Measurements from ENCODE around the gene MAMDC2.

Gene MAMDC2

DNA sequence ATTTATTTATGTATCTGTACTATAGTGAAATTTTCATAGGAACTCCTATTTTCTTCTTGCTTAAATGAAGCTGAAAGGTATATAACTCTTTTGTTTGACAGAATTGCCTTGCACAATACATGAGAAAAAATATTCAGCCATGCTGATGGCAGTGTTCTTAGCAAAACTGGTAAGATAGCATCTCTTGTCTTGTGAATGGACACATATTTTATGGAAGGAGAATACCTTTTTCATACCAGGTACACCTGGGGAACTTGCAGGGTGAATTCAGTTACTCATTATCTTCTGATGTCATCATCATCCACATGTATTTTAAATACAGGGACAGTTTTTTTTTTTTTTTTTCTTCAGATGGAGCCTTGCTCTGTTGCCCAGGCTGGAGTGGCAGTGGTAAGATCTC lies 49.4 kb downstream of the MAMDC2 start:
- no peak for DNase-seq (ENCODE audit: low read depth, low spot score)
- Histone ChIP-seq H3K9me3 (ENCODE audit: low read depth, low read length) (no peaks in the 10 kb centered on the region), H3K27ac (no peak overlapping the region)

DNA sequence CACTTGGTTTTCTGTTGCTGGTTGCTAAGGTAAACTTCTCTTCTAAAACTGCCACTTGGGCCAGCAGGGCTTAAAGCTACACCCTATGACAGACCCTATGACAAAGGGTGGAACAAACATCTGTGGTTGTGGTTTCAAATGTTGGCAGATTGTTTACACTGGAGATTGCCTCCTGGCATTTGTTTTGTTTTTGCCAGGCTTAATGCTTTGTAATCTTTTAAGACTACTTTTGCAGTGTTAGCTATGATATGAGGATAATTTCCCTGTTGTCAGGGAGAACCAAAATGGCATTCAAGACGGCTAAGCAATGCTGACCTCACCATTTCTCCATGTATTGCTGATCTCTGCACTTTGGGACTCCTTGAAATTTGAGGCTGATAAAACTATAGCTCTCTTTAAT lies 50.3 kb downstream of the MAMDC2 start:
- H3K9ac ChIP-seq (ENCODE audit: insufficient read length) = no peak overlapping the region
- no peak for TF ChIP-seq POLR2AphosphoS5 (IDR thresholded peaks at IDR 0.05; ENCODE audit: borderline replicate concordance, low read depth, low read length)
- TF ChIP-seq EZH2 (IDR thresholded peaks at IDR 0.05) = no peak
- TF ChIP-seq FOXP2 (optimal IDR thresholded peaks at IDR 0.05; ENCODE audit: control extremely low read depth, extremely low read length, insufficient read depth) = no peak
- no peaks in the 10 kb centered on the region for H3K36me3 ChIP-seq (ENCODE audit: insufficient read depth, low read length)
- no peak overlapping the region for H3K4me3 ChIP-seq
- no peak overlapping the region for H3K27ac ChIP-seq
- DNase-seq (ENCODE audit: low read depth, low spot score) = no peak
- H3K9me3 ChIP-seq (ENCODE audit: low read depth, low read length) = no peaks in the 10 kb centered on the region

More for the DNA sequence above, 49.4 kb downstream of the MAMDC2 start:
- TF ChIP-seq EZH2 (IDR thresholded peaks at IDR 0.05) (no peak), FOXP2 (optimal IDR thresholded peaks at IDR 0.05; ENCODE audit: control extremely low read depth, extremely low read length, insufficient read depth) (no peak), POLR2AphosphoS5 (IDR thresholded peaks at IDR 0.05; ENCODE audit: borderline replicate concordance, low read depth, low read length) (no peak)
- no peak overlapping the region for H3K9ac ChIP-seq (ENCODE audit: insufficient read length)
- H3K36me3 ChIP-seq (ENCODE audit: insufficient read depth, low read length) = no peaks in the 10 kb centered on the region
- no peak overlapping the region for H3K4me3 ChIP-seq

DNA sequence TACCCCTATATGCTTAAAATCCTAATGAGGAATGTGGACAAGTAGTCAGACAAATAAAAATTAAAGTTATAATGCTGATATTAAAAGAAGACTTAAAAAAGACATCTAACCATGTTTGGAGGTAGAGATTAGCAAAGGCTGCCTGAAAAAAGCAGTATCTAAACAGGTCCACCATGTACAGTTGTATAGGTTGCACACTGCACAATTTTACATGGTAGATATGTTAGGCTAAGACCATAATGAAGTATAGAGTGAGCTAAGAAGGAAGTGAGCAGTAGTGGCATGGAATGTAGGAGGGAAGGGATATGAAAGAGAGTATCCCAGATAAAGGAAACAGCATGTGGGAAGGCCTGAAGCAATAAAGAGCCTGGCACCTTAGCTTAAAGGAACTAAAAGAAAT lies 51.1 kb downstream of the MAMDC2 start:
- no peak overlapping the region for H3K4me3 ChIP-seq
- no peak overlapping the region for H3K9ac ChIP-seq (ENCODE audit: insufficient read length)
- H3K36me3 ChIP-seq (ENCODE audit: insufficient read depth, low read length) = no peaks in the 10 kb centered on the region
- no peak for DNase-seq (ENCODE audit: low read depth, low spot score)
- H3K27ac ChIP-seq = no peak overlapping the region
- no peaks in the 10 kb centered on the region for H3K9me3 ChIP-seq (ENCODE audit: low read depth, low read length)
- TF ChIP-seq EZH2 (IDR thresholded peaks at IDR 0.05) (no peak), POLR2AphosphoS5 (IDR thresholded peaks at IDR 0.05; ENCODE audit: borderline replicate concordance, low read depth, low read length) (no peak), FOXP2 (optimal IDR thresholded peaks at IDR 0.05; ENCODE audit: control extremely low read depth, extremely low read length, insufficient read depth) (no peak)

DNA sequence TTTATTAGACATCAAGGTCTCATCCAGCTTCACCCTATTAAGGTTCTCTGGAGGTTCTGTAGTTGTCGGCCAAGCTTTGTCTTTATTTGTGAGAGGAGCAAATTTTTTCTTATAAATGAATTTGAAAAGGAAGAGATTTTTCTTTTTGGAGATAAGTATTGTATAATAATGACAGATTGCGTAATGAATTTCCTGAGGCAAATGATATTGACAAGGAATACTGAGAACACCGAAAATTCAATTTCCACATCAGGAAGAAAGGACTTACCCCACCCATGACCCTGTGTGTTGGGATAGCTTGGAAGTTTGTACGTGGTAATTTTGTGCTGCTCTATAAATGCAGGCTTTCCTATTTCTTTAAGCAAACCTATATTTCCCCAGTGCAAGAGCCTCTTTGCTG lies 53.5 kb downstream of the MAMDC2 start:
- Histone ChIP-seq H3K4me3 (no peak overlapping the region), H3K27ac (no peak overlapping the region), H3K9ac (ENCODE audit: insufficient read length) (no peak overlapping the region), H3K36me3 (ENCODE audit: insufficient read depth, low read length) (no peaks in the 10 kb centered on the region), H3K9me3 (ENCODE audit: low read depth, low read length) (no peaks in the 10 kb centered on the region)
- TF ChIP-seq EZH2 (IDR thresholded peaks at IDR 0.05) (no peak), FOXP2 (optimal IDR thresholded peaks at IDR 0.05; ENCODE audit: control extremely low read depth, extremely low read length, insufficient read depth) (no peak), POLR2AphosphoS5 (IDR thresholded peaks at IDR 0.05; ENCODE audit: borderline replicate concordance, low read depth, low read length) (no peak)
- DNase-seq (ENCODE audit: low read depth, low spot score) = no peak

DNA sequence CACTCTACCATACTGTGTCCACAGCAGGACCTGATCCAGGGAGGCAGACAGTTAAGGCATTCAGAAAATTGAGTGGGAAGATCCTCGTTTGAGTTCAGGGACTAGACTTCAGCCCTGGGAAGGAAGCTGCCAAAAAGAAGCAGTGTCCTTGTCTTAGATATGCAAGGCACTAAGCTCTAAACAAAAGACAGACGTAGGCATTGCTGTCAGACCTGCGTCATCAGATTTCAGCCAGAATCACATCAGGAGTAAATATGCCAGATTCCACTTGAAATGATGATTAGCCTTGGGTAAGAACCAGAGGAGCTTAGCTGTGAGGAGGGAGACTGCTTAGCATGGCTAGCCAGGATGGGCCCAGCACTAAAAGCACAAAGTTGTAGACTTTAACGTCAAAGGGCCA lies 56.7 kb downstream of the MAMDC2 start:
- Histone ChIP-seq H3K36me3 (ENCODE audit: insufficient read depth, low read length) (no peaks in the 10 kb centered on the region), H3K27ac (no peak overlapping the region), H3K4me3 (no peak overlapping the region), H3K9ac (ENCODE audit: insufficient read length) (no peak overlapping the region), H3K9me3 (ENCODE audit: low read depth, low read length) (no peaks in the 10 kb centered on the region)
- TF ChIP-seq POLR2AphosphoS5 (IDR thresholded peaks at IDR 0.05; ENCODE audit: borderline replicate concordance, low read depth, low read length) = no peak
- no peak for TF ChIP-seq EZH2 (IDR thresholded peaks at IDR 0.05)
- TF ChIP-seq FOXP2 (optimal IDR thresholded peaks at IDR 0.05; ENCODE audit: control extremely low read depth, extremely low read length, insufficient read depth) = no peak
- DNase-seq (ENCODE audit: low read depth, low spot score) = no peak

DNA sequence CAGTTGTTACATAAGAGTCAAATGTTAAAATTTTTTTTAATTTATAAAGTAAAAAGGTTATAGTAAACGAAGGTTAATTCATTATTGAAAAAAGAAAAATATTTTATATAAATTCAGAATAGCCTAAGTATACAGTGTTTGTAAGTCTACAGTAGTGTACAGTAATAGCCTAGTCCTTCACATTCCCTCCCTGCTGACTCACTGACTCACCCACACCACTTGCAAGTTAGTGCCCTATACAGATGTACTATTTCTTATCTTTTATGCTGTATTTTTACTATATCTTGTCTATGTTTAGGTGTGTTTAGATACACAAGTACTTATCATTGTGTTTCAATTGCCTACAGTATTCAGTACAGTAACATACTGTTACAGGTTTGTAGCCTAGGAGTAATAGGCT lies 57.6 kb downstream of the MAMDC2 start:
- Histone ChIP-seq H3K4me3 (no peak overlapping the region), H3K27ac (no peak overlapping the region), H3K9ac (ENCODE audit: insufficient read length) (no peak overlapping the region), H3K9me3 (ENCODE audit: low read depth, low read length) (no peaks in the 10 kb centered on the region), H3K36me3 (ENCODE audit: insufficient read depth, low read length) (no peaks in the 10 kb centered on the region)
- TF ChIP-seq POLR2AphosphoS5 (IDR thresholded peaks at IDR 0.05; ENCODE audit: borderline replicate concordance, low read depth, low read length) (no peak), EZH2 (IDR thresholded peaks at IDR 0.05) (no peak), FOXP2 (optimal IDR thresholded peaks at IDR 0.05; ENCODE audit: control extremely low read depth, extremely low read length, insufficient read depth) (no peak)
- DNase-seq (ENCODE audit: low read depth, low spot score) = no peak

DNA sequence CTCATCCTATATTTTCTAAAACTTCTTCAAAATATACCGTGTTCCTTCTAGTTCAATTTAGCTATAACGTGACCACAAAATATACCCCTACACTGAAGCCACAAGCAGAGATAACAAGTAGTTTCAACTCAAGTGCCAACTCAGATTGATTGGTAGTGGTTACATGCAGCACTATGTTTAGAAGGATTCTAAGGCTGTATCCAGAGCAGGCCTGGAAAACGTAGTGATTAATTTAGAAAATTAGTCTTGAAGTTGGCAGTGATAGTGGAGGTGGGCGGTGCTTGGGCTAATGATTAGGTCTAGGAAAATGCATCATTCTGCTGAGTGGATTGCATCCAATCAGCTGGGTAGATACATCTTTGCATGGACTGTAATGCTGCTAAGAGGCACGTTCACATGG lies 61.5 kb downstream of the MAMDC2 start:
- no peak overlapping the region for H3K9ac ChIP-seq (ENCODE audit: insufficient read length)
- H3K27ac ChIP-seq = no peak overlapping the region
- no peak for DNase-seq (ENCODE audit: low read depth, low spot score)
- H3K9me3 ChIP-seq (ENCODE audit: low read depth, low read length) = no peaks in the 10 kb centered on the region
- TF ChIP-seq FOXP2 (optimal IDR thresholded peaks at IDR 0.05; ENCODE audit: control extremely low read depth, extremely low read length, insufficient read depth) (no peak), EZH2 (IDR thresholded peaks at IDR 0.05) (no peak), POLR2AphosphoS5 (IDR thresholded peaks at IDR 0.05; ENCODE audit: borderline replicate concordance, low read depth, low read length) (no peak)
- H3K36me3 ChIP-seq (ENCODE audit: insufficient read depth, low read length) = no peaks in the 10 kb centered on the region
- no peak overlapping the region for H3K4me3 ChIP-seq

DNA sequence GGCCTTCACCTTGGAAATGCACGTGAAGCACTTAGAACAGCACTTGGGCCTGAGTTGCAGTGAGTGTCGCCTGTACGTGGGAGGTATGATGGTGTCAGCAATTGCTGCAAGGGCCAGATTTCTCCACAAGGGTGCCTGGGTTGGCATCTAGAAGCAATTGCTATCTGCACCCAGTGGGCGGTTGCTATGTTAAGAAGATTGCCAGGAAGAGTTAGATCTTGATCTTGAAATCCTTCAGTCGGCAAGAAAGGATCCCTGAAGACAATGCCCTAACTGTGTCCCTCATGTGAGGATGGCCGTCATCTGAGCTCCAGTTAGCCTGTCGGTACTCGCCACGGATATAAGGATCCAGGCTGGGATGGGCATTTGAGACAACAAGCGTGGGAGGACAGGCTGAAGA lies 62.9 kb downstream of the MAMDC2 start:
- no peak for DNase-seq (ENCODE audit: low read depth, low spot score)
- Histone ChIP-seq H3K4me3 (no peak overlapping the region), H3K9me3 (ENCODE audit: low read depth, low read length) (no peaks in the 10 kb centered on the region), H3K36me3 (ENCODE audit: insufficient read depth, low read length) (no peaks in the 10 kb centered on the region), H3K9ac (ENCODE audit: insufficient read length) (no peak overlapping the region), H3K27ac (no peak overlapping the region)
- TF ChIP-seq FOXP2 (optimal IDR thresholded peaks at IDR 0.05; ENCODE audit: control extremely low read depth, extremely low read length, insufficient read depth) (no peak), EZH2 (IDR thresholded peaks at IDR 0.05) (no peak), POLR2AphosphoS5 (IDR thresholded peaks at IDR 0.05; ENCODE audit: borderline replicate concordance, low read depth, low read length) (no peak)

DNA sequence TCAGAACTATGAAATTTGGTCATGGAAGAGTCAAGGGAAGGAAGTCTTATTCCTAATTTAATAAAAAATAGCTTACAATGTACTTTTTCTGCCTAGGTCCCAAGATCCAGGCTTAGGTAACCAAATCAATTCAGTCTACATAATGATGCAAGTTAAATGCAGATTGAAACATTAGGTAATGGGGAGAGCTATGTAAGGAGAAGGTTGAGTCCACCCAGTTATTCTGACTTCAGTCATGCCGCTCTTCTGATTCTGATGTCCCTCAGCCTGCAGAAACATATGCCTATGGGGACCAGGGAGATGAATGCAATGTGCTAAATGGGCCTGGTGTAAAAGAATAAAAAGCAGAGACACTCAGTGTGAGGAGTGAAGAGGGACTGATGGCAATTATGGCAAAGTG lies 63.9 kb downstream of the MAMDC2 start:
- no peak overlapping the region for H3K9ac ChIP-seq (ENCODE audit: insufficient read length)
- H3K4me3 ChIP-seq = no peak overlapping the region
- TF ChIP-seq FOXP2 (optimal IDR thresholded peaks at IDR 0.05; ENCODE audit: control extremely low read depth, extremely low read length, insufficient read depth) = no peak
- no peak for TF ChIP-seq EZH2 (IDR thresholded peaks at IDR 0.05)
- TF ChIP-seq POLR2AphosphoS5 (IDR thresholded peaks at IDR 0.05; ENCODE audit: borderline replicate concordance, low read depth, low read length) = no peak
- no peaks in the 10 kb centered on the region for H3K36me3 ChIP-seq (ENCODE audit: insufficient read depth, low read length)
- no peaks in the 10 kb centered on the region for H3K9me3 ChIP-seq (ENCODE audit: low read depth, low read length)
- no peak for DNase-seq (ENCODE audit: low read depth, low spot score)
- H3K27ac ChIP-seq = no peak overlapping the region

All from SK-N-MC (cell line).